GM19043 (cell line): ENCODE measurements around the gene SPATA32.

Experiments
- ATAC-seq: cut with Tn5 transposase; IDR thresholded peaks from one replicate; pipeline ENCODE4 v1.9.1; 2021; ENCODE audit warnings: low read depth; ENCODE audit not compliant: unreplicated experiment

Gene SPATA32

DNA sequence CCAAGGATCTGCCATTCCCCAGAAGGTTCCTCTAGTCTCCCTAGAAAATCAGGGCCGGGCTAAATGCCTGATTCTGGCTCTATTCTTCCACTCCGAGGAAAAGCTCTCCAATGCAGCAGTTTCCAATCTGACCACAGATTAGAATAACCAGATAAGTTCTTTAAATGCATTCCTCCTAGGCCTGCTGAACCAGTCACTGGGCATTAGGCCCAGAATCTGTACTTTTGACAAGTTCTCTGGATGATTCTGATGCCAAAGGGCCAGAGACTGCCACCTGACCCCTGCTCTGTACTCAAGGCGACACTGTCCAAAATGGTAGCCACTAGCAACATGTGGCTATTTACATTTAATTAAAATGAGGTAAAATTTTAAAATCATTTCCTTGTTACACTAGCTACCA is 32.6 kb upstream of the SPATA32 start:
- no peak for ATAC-seq

- ATAC-seq: no peak
Measured at GRCh38 chr17:45293413-45294211, 31.7 kb upstream of the SPATA32 start.

DNA sequence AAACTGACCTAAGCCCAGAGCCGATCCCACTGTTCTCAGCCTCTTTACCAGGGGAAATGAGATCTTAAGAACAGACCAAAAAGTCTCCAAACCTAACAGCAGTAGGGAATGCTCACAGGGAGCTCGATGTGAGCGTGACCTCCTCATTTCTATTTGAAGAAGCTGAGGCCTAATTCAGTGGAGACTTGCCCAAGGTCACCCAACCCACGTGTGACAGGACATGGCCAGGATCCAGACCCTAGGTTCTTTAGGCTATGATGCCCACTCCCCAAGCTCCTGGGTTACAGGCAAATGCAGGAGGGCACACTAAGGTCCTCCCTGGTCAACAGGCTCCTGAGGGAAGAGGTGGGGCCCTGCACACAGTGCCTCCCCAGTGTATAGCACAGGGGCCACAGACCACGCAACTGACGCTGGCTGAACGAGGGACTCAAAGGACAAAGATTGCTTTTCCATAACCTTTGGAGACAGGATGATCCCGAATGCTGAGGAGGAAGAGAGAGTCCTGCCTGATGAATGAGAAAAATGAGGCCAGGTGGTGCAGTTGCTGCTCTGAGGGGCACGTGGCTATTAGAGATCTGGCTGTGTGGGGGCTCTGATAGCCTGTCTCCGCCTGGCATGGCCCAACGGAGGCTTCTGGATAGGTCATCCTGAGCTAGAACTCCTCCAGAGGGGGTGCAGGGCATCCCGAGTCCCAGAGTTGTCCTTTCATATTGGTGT is 31.0 kb upstream of the SPATA32 start:
- no peak for ATAC-seq

- ATAC-seq: no peak
Measured at GRCh38 chr17:45291171-45291805, 29.4 kb upstream of the SPATA32 start.

- no peak for ATAC-seq
Measured at GRCh38 chr17:45290269-45290765, 28.4 kb upstream of the SPATA32 start.

DNA sequence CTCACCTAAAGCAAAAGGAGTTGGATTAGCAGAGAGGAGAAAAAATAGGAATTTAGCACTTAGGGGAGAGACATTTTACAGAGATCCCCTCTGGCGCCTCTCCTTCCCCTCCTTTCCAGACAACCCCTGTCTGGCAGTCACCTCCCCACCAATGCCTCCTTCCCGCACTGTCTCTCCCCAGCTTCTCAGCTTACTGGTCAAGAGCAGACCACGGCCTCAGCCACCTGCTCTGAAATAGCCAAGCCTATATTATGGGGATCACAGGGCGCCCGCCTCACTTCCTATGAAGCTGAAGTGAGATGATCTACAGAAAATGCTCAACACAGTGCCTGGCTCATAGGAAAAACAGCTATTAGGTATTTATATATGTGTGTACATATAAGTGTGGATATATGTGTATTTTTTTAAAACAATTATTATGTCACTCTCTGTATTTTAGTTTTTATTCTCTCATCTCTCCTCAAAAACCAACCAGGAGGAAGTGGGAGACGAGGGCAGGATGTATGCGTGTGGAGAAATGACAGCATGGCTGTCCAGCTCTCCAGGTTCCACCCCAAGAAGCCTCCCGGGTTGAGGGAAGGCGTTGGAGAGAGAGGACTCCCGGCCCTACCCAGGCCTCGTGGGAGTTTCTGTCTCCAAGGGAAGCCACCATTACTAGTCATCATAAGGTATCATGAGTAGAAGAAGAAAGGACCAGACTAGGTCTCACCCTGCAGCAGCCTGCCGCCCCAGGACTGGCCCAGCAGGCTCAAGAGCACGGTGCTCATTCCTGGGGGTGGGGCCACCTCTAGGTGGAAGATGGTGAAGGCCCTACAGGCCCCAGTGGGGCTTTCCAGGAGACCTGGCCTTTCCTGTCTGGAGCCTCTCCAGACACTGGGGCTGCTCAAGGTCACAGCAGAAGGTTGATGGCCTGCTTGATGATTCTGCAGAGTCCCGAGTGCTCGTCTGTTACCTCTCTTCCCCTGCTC is 27.7 kb upstream of the SPATA32 start:
- ATAC-seq: no peak

- ATAC-seq: no peak
Measured at GRCh38 chr17:45288825-45289224, 26.9 kb upstream of the SPATA32 start.

DNA sequence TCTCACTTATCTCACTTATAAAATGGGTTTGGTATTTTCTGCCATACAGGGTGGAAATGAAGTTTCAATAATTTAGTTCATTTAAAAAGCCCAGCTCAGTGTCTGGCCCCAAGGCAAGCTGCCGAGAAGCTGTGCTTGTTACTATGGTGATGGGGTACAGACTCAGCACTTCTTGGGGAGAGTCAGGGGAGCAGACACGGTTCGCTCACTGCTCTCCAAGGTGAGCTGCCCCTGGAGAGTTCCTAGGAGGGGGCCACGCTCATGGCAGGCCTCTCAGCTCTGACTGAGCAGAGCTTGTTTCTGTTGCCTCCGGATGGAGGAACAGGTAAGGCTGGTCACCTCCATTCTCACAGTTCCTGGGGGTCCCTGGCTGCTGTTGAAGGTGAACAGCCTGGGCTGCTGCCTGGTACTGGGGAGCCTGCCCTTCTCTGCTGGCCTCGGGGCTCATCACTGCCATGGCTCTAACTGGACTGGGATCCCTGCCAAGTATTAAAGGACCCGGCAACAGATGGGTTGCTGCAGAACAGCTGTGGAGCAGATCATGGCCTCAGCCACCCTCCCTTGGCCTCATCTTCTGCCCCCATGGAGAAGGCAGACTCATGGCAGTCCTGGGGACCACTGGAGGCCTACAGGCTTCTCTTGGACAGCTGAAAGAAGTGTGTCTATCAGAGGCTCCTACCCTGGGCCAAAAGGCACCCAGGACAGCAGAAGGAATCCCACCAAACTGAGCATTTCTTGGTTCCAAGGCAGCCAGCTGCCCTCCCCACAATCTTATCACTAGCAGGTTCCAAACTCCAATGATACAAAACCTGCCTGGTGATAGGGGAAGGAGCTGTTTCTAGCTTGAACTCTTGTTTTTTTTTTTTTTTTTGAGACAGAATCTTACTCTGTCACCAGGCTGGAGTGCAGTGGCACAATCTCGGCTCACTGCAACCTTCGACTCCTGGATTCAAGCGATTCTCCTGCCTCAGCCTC is 25.9 kb upstream of the SPATA32 start:
- ATAC-seq: no peak

GRCh38 chr17:45286286-45286685 is 24.4 kb upstream of the SPATA32 start:
- ATAC-seq: no peak

DNA sequence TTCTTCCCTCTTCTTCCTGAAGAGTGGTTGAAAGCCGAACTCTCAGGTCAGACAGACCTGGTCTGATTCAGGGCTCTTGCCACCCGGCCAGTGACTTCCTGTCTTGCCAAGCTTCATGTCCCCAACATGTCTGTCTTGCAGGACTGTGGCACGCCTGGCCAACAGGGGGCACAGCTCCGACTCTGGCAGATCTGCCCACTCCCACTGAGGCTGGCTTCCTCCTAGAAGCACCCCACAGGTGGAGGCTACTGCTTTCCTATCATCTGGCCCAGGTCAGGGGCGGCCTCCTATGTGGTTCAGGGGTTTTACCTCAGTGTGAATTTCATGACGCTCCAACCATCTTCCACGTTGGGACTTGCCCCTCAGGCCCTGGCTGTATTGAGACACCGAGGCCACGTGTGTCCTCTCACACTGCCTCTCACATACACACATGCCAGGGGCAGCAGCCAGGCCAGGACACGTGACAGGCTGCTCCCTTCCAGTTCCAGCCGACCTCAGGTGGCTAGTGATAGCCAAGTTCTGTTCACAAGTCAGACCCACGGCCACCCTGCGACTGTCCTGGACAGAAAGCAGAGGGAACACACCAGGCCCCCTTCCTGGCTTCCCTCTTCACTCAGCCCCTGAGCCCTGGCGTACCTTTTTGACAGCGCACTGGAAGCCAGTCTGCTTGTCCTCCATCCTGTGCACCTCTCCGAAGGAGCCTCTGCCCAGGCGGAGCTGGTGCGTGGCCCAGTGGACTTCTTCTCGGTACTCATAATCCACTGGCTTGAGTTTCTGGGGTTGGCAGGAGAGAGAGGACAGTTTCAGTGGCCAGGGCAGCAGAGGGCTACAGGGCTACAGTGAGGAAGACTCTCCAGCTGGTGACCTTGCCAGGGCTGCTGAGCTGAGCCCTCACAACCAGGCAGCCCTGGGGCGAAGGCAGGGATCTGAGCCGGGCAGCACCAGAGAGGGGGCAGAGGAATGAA is 22.6 kb upstream of the SPATA32 start:
- ATAC-seq: no peak

DNA sequence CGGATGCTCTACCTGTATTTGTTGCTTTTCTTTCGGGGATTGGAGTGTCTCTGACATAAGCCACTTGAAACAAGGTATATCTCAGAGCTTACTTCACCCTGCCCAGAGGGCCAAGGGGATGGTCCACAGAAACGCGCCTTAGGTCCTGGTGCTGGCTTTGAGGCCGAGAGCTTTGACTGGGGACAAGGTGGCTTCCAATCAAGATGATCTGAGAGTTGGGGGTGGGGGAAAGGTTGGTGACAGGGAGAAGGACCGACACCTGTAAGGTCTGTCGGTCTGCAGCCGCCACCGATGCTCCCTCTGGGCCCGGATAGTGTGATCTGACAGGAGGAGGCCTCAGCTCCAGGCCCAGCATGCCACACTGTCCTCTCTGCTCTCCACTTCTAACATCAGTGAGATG is 21.8 kb upstream of the SPATA32 start:
- no peak for ATAC-seq

DNA sequence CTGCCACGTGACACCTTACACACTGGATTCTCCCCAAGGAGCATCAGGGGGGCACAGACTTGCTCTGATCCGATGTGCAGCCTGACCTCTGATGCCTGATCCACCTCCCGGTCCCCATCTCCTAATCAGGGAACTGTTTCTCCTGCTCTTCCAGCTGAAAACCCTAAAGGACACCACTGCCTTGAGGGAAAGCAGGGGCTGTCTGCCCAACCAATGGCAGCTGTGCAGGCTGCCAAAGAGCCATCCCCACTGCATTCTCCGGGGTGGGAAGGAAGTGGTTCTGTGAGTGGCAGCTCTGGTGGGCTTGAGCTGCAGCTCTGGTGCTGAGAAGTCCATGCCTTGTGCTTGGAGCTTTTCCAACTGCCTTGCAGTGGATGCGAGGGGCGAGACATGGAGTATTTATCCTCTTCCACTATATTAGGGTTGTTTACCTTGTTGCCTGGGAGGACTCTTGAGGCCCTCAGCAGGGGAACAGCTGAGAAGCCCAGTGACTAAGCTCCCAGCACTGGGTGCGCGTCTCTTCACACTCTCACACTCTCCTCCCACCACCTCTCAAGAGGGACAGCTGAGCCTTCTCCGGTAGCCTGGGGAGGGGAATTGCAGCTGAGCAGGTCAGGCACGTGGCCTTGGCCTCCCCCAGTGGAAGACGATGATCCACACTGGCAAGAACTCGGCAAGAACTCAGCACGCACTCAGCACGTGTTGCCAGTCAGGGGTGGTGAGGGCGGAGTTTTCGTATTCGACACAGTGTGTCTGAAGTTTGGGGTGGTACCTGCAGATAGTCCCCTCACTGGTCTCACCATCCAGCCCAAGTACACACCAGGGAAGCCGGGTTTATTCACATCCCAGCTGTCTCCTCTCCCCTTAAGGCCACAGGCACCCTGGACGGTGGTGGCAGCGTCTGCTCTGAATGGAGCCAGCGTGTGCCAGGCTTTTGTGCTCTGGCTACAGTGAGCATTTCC is 21.1 kb upstream of the SPATA32 start:
- no peak for ATAC-seq

GRCh38 chr17:45279898-45280297 is 18.0 kb upstream of the SPATA32 start:
- ATAC-seq: no peak

DNA sequence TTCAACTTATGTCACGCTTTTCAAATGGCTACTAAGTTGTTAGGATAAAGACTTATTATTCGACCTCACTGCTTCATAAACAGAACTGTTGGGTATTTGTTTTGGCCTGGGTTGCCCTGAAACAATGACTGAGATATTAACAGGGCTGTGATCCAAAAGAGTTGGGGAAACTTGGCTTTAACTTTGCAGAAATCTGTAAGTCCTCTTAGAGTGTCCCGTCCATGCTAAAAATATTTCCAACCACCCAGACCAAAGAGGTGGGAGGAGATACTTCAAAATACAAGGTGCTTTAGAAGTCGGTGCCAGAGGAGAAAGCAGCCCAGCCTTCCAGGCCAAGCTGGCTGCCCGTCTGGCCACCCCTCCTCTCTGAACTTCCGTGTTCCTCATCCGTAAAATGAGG is 16.1 kb upstream of the SPATA32 start:
- ATAC-seq: no peak

- ATAC-seq: no peak
Measured at GRCh38 chr17:45277216-45277849, 15.4 kb upstream of the SPATA32 start.

DNA sequence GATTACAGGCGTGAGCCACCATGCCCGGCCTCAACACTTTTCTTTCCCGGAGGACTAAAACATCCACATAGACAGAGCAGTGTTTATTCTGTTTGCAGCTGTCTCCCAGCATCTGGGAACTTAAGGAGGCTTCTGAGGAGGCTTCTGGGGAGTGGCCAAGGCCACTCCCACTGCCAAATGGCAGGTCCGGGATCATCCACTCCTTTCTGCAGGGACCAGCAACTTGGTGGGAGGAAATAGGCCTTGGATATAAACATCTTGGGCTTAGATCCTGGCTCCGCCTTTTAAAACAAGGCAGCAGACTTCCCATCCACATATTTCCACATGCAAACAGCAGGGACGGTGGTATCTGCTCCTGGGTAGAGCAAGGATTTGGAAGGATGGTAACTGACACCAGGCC is 14.1 kb upstream of the SPATA32 start:
- ATAC-seq: no peak
